Measurements from ENCODE around the gene NOTCH2. TPM values are rescaled to one million over a fixed set of nuclear protein-coding genes. Genes with fewer than 3 reads are reported as not detected.
A peak's percentile ranks its signal among the peaks of the same experiment; 100 is the strongest.

Gene NOTCH2
- total and polyA plus RNA-seq, 9 of the 15 experiments (the other 6 are each of a cell fraction or from before 2014, with no cell fraction given), result 0.04 to 1.2 (median 0.28) TPM; not detected in 1

DNA sequence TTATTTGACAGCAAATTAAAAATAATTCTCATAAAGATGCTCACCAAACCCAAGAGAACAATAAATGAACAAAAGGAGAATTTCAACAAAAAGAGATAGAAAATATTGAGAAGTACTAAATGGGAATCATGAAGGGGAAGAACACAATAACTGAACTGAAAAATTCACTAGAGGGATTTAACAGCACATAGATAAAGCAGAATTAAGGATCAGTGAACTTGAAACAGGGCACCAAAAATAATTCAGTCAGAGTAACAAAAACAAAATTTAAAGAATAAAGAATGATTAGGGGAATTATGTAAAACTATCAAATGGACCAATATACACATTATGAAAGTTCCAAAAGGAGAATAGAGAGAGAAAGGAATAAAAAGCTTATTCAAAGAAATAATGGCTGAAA is 181.0 kb downstream of the NOTCH2 start:
- Histone ChIP-seq H2AFZ (ENCODE audit: low read depth, low read length) (no peak overlapping the region), H3K79me2 (ENCODE audit: control insufficient read depth, insufficient read depth, low read length) (no peaks in the 10 kb centered on the region), H3K4me2 (ENCODE audit: insufficient read depth, low read length) (no peak overlapping the region), H4K20me1 (replicated peaks; ENCODE audit: control insufficient read depth, insufficient read depth, low read length) (no peaks in the 10 kb centered on the region), H3K36me3 (ENCODE audit: control insufficient read depth, insufficient read depth, low read length) (no peaks in the 10 kb centered on the region), H3K27me3 (ENCODE audit: control insufficient read depth in 2 of 2, insufficient read depth in 2 of 2, low read length in 2 of 2) (peaks cover 3 to 7% of the 10 kb centered on the region in 2 experiments; a peak in 3 of 5 replicates), H3K4me1 (replicated peaks in 1 of 2; ENCODE audit: control insufficient read depth in 2 of 2, insufficient read depth in 2 of 2, low read length in 2 of 2) (no peaks in the 10 kb centered on the region; a peak in 1 of 5 replicates), H3K9me3 (replicated peaks; ENCODE audit: control insufficient read depth, insufficient read depth, low read depth, low read length) (no peaks in the 10 kb centered on the region), H3K9me1 (ENCODE audit: control insufficient read depth, insufficient read depth, low read length) (no peaks in the 10 kb centered on the region), H3K9ac (ENCODE audit: insufficient read depth in 1 of 2, low read depth in 2 of 2, low read length in 2 of 2) (no peak overlapping the region), H3K27ac (ENCODE audit: extremely low read depth, low read depth, low read length) (no peak overlapping the region), H3K4me3 (no peak overlapping the region)
- BruUV-seq (replicated peaks), result no TSS peak
- no peak for FAIRE-seq
- ChIA-PET CTCF (ENCODE audit: low intra/inter-chr PET ratio) (no interaction called here), POLR2A (no interaction called here)
- DNase-seq (ENCODE audit: extremely low read depth in 1 of 4, low spot score in 3 of 4), result no peak
- in situ Hi-C loops (cut with MboI) (no loop called here), intact Hi-C loops (cut with micrococcal nuclease) (loop anchor here (5.0 kb wide), 1 partner anchor 79 kb away; no protein-coding TSS in a partner anchor)
- no peak for TF ChIP-seq PYGO2 (tag; IDR thresholded peaks at IDR 0.05)
- no peak for ATAC-seq

DNA sequence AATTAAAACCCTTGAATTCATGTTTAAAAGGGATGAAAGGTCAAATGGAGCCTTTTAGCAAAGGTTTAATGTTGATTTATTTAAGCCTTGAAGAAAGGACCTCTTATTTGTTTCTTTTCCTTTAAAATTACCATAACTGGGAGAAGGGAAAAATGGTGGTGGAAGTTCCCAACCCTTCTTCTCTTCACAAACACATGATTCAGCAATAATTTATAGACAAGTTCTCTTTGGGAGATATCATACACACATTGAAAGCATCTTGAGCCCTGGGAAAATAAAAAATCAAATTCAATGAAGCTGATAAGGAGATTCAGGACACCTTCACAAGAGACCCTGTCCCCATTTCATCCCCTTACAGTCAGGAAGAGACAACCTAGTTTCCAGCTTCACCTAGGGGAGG is 182.0 kb downstream of the NOTCH2 start:
- Histone ChIP-seq H3K4me3 (no peak overlapping the region), H3K4me1 (replicated peaks in 1 of 2; ENCODE audit: control insufficient read depth in 2 of 2, insufficient read depth in 2 of 2, low read length in 2 of 2) (peaks cover 0 to 1% of the 10 kb centered on the region in 2 experiments; a peak in 2 of 5 replicates), H2AFZ (ENCODE audit: low read depth, low read length) (no peak overlapping the region), H3K36me3 (ENCODE audit: control insufficient read depth, insufficient read depth, low read length) (no peaks in the 10 kb centered on the region), H3K79me2 (ENCODE audit: control insufficient read depth, insufficient read depth, low read length) (no peaks in the 10 kb centered on the region), H3K9ac (ENCODE audit: insufficient read depth in 1 of 2, low read depth in 2 of 2, low read length in 2 of 2) (no peak overlapping the region), H3K9me3 (replicated peaks; ENCODE audit: control insufficient read depth, insufficient read depth, low read depth, low read length) (no peaks in the 10 kb centered on the region), H4K20me1 (replicated peaks; ENCODE audit: control insufficient read depth, insufficient read depth, low read length) (no peaks in the 10 kb centered on the region), H3K27me3 (ENCODE audit: control insufficient read depth in 2 of 2, insufficient read depth in 2 of 2, low read length in 2 of 2) (no peaks in the 10 kb centered on the region; a peak in 1 of 5 replicates), H3K9me1 (ENCODE audit: control insufficient read depth, insufficient read depth, low read length) (no peaks in the 10 kb centered on the region), H3K27ac (ENCODE audit: extremely low read depth, low read depth, low read length) (no peak overlapping the region), H3K4me2 (ENCODE audit: insufficient read depth, low read length) (no peak overlapping the region)
- intact Hi-C loops (cut with micrococcal nuclease) (loop anchor here (5.0 kb wide), 1 partner anchor 80 kb away; no protein-coding TSS in a partner anchor), in situ Hi-C loops (cut with MboI) (no loop called here)
- no peak for FAIRE-seq
- CTCF ChIA-PET (ENCODE audit: low intra/inter-chr PET ratio), result no interaction called here
- no TSS peak for BruUV-seq (replicated peaks)
- POLR2A ChIA-PET, result no interaction called here
- ATAC-seq, result no peak
- DNase-seq (ENCODE audit: extremely low read depth in 1 of 4, low spot score in 3 of 4), result no peak
- no peak for TF ChIP-seq MCM5 (IDR thresholded peaks at IDR 0.05; ENCODE audit: low read depth)
- TF ChIP-seq, protein P1, sequence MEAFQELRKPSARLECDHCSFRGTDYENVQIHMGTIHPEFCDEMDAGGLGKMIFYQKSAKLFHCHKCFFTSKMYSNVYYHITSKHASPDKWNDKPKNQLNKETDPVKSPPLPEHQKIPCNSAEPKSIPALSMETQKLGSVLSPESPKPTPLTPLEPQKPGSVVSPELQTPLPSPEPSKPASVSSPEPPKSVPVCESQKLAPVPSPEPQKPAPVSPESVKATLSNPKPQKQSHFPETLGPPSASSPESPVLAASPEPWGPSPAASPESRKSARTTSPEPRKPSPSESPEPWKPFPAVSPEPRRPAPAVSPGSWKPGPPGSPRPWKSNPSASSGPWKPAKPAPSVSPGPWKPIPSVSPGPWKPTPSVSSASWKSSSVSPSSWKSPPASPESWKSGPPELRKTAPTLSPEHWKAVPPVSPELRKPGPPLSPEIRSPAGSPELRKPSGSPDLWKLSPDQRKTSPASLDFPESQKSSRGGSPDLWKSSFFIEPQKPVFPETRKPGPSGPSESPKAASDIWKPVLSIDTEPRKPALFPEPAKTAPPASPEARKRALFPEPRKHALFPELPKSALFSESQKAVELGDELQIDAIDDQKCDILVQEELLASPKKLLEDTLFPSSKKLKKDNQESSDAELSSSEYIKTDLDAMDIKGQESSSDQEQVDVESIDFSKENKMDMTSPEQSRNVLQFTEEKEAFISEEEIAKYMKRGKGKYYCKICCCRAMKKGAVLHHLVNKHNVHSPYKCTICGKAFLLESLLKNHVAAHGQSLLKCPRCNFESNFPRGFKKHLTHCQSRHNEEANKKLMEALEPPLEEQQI (IDR thresholded peaks at IDR 0.05), result no peak
- TF ChIP-seq CCNT2 (IDR thresholded peaks at IDR 0.05; ENCODE audit: borderline replicate concordance, extremely low read depth, insufficient read length, low read depth, low read length), result no peak
- TF ChIP-seq, protein P2, sequence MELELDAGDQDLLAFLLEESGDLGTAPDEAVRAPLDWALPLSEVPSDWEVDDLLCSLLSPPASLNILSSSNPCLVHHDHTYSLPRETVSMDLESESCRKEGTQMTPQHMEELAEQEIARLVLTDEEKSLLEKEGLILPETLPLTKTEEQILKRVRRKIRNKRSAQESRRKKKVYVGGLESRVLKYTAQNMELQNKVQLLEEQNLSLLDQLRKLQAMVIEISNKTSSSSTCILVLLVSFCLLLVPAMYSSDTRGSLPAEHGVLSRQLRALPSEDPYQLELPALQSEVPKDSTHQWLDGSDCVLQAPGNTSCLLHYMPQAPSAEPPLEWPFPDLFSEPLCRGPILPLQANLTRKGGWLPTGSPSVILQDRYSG (tag; conservative IDR thresholded peaks at IDR 0.05; ENCODE audit: low read depth), result no peak
- TF ChIP-seq, protein P3, sequence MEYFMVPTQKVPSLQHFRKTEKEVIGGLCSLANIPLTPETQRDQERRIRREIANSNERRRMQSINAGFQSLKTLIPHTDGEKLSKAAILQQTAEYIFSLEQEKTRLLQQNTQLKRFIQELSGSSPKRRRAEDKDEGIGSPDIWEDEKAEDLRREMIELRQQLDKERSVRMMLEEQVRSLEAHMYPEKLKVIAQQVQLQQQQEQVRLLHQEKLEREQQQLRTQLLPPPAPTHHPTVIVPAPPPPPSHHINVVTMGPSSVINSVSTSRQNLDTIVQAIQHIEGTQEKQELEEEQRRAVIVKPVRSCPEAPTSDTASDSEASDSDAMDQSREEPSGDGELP (CRISPR knock-in tag; IDR thresholded peaks at IDR 0.05; ENCODE audit: borderline replicate concordance), result no peak
- TF ChIP-seq C11orf30 (IDR thresholded peaks at IDR 0.05; ENCODE audit: low read depth), result peak; percentile 34
- peak; percentile 71 for TF ChIP-seq MAFG (tag; conservative IDR thresholded peaks at IDR 0.05)
- TF ChIP-seq HMGN3 (IDR thresholded peaks at IDR 0.05; ENCODE audit: borderline replicate concordance, extremely low read depth, insufficient read length, low read depth, low read length), result no peak
- no peak for TF ChIP-seq MAZ (CRISPR knock-in tag; conservative IDR thresholded peaks at IDR 0.05 in 1 of 2, IDR thresholded peaks at IDR 0.05 in 1 of 2)

Data from K562 (cell line).